Measurements from ENCODE around the gene PRKN.

Gene PRKN

GRCh38 chr6:161383951-161384350 is 1343.6 kb downstream of the PRKN start:
- ATAC-seq, result no peak
- TF ChIP-seq CSDC2 (CRISPR knock-in tag; IDR thresholded peaks at IDR 0.05), result no peak
- TF ChIP-seq PATZ1 (CRISPR knock-in tag; IDR thresholded peaks at IDR 0.05; ENCODE audit: borderline replicate concordance), result no peak
- TF ChIP-seq TCF4 (CRISPR knock-in tag; IDR thresholded peaks at IDR 0.05; ENCODE audit: borderline replicate concordance), result no peak
- TF ChIP-seq CREB5 (CRISPR knock-in tag; IDR thresholded peaks at IDR 0.05; ENCODE audit: low read depth), result no peak
- TF ChIP-seq GLIS3 (CRISPR knock-in tag; IDR thresholded peaks at IDR 0.05), result no peak
- no peak for TF ChIP-seq POU6F1 (CRISPR knock-in tag; IDR thresholded peaks at IDR 0.05; ENCODE audit: borderline replicate concordance, low read depth)
- TF ChIP-seq ISL1 (CRISPR knock-in tag; IDR thresholded peaks at IDR 0.05), result no peak
- no peak for TF ChIP-seq PPARA (CRISPR knock-in tag; IDR thresholded peaks at IDR 0.05; ENCODE audit: borderline replicate concordance)
- no peak for TF ChIP-seq ESRRG (CRISPR knock-in tag; IDR thresholded peaks at IDR 0.05)
- TF ChIP-seq ZNF70 (CRISPR knock-in tag; IDR thresholded peaks at IDR 0.05), result no peak
- TF ChIP-seq ARNTL (CRISPR knock-in tag; IDR thresholded peaks at IDR 0.05; ENCODE audit: borderline replicate concordance, low read depth), result no peak
- no peak for TF ChIP-seq SNAI2 (CRISPR knock-in tag; IDR thresholded peaks at IDR 0.05)
- TF ChIP-seq OSR1 (CRISPR knock-in tag; IDR thresholded peaks at IDR 0.05), result no peak
- TF ChIP-seq TOX (CRISPR knock-in tag; IDR thresholded peaks at IDR 0.05; ENCODE audit: borderline replicate concordance), result no peak
- TF ChIP-seq ZNF565 (CRISPR knock-in tag; conservative IDR thresholded peaks at IDR 0.05; ENCODE audit: low read depth), result no peak

- TF ChIP-seq ZFP3 (CRISPR knock-in tag; IDR thresholded peaks at IDR 0.05) (no peak), TCF4 (CRISPR knock-in tag; IDR thresholded peaks at IDR 0.05; ENCODE audit: borderline replicate concordance) (peak; percentile 26; the same call in 1 of the 2 replicates)
- ATAC-seq, result no peak
Observed at GRCh38 chr6:161379834-161380582, 1347.6 kb downstream of the PRKN start.

GRCh38 chr6:161378115-161378514 is 1349.5 kb downstream of the PRKN start:
- no peak for TF ChIP-seq CREB5 (CRISPR knock-in tag; IDR thresholded peaks at IDR 0.05; ENCODE audit: low read depth)
- no peak for TF ChIP-seq ZNF8 (CRISPR knock-in tag; IDR thresholded peaks at IDR 0.05)
- TF ChIP-seq TSHZ2 (CRISPR knock-in tag; IDR thresholded peaks at IDR 0.05), result no peak
- TF ChIP-seq ZC3H10 (CRISPR knock-in tag; IDR thresholded peaks at IDR 0.05), result no peak
- TF ChIP-seq ZFP30 (CRISPR knock-in tag; IDR thresholded peaks at IDR 0.05), result no peak
- no peak for TF ChIP-seq PATZ1 (CRISPR knock-in tag; IDR thresholded peaks at IDR 0.05; ENCODE audit: borderline replicate concordance)
- no peak for TF ChIP-seq TCF4 (CRISPR knock-in tag; IDR thresholded peaks at IDR 0.05; ENCODE audit: borderline replicate concordance)
- TF ChIP-seq OSR1 (CRISPR knock-in tag; IDR thresholded peaks at IDR 0.05), result no peak
- TF ChIP-seq ZFP3 (CRISPR knock-in tag; IDR thresholded peaks at IDR 0.05), result no peak
- no peak for TF ChIP-seq SNAI2 (CRISPR knock-in tag; IDR thresholded peaks at IDR 0.05)
- no peak for TF ChIP-seq ZNF70 (CRISPR knock-in tag; IDR thresholded peaks at IDR 0.05)
- no peak for TF ChIP-seq ISL1 (CRISPR knock-in tag; IDR thresholded peaks at IDR 0.05)
- ATAC-seq, result no peak

All from SK-N-SH treated with all-trans-retinoic acid at 6 μM for 48 hours (cell line).